GM12875 (cell line): ENCODE results near the gene EMILIN1.
A peak's percentile ranks its signal among the peaks of the same experiment; 100 is the strongest.

ENCODE experiments used
- H3K4me3 ChIP-seq: one replicate; pipeline ENCODE4 v1.5.1; 2011; ENCODE audit warnings: low read depth, low read length, control low read depth
- CTCF ChIP-seq: IDR thresholded peaks from 2 replicates; pipeline ENCODE4 v1.5.1; 2011; ENCODE audit warnings: low read depth, mild to moderate bottlenecking, control low read depth, inconsistent platforms, low read length, moderate library complexity, borderline replicate concordance; ENCODE audit not compliant: insufficient read depth

The EMILIN1 gene

GRCh38 chr2:27039426-27039825 lies 39.0 kb upstream of the EMILIN1 start:
- H3K4me3 ChIP-seq: no peak overlapping the region
- TF ChIP-seq CTCF: no peak

DNA sequence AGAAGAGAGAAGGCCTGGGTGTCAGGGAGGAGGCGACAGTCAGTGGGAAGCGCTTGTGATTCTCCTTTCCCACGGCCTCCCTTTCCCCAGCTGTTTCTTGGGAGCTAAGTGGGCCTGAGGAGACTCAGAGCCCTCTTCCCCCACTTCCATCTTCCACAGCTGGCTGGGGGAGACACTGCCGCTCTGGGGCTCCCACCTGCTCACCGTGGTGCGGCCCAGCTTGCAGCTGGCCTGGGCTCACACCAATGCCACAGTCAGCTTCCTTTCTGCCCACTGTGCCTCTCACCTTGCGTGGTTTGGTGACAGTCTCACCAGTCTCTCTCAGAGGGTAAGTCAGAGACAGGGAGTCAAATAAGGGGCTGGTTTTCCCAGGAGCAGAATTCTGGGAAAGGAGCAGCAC lies 38.5 kb upstream of the EMILIN1 start:
- no peak for TF ChIP-seq CTCF

DNA sequence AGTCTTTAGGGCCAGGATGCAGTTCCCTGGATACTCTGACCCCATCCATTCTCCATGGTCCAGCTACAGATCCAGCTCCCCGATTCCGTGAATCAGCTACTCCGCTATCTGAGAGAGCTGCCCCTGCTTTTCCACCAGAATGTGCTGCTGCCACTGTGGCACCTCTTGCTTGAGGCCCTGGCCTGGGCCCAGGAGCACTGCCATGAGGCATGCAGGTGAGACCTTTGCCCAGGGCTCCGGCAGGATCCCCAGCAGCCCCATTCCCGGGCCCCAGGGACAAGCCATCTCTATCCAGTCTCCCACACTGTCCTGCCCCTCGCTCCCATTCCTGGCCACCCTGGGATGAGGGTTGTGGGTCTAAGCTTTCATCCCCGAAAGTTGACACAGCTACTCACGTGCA lies 38.1 kb upstream of the EMILIN1 start:
- no peak for TF ChIP-seq CTCF
- H3K4me3 ChIP-seq: no peak overlapping the region

More for the DNA sequence above, 38.5 kb upstream of the EMILIN1 start:
- H3K4me3 ChIP-seq: no peak overlapping the region

- H3K4me3 ChIP-seq: no peak overlapping the region
- no peak for TF ChIP-seq CTCF
Measured at GRCh38 chr2:27041752-27042151, 36.7 kb upstream of the EMILIN1 start.

- TF ChIP-seq CTCF: no peak
- no peak overlapping the region for H3K4me3 ChIP-seq
Measured at GRCh38 chr2:27042159-27042661, 36.2 kb upstream of the EMILIN1 start.

DNA sequence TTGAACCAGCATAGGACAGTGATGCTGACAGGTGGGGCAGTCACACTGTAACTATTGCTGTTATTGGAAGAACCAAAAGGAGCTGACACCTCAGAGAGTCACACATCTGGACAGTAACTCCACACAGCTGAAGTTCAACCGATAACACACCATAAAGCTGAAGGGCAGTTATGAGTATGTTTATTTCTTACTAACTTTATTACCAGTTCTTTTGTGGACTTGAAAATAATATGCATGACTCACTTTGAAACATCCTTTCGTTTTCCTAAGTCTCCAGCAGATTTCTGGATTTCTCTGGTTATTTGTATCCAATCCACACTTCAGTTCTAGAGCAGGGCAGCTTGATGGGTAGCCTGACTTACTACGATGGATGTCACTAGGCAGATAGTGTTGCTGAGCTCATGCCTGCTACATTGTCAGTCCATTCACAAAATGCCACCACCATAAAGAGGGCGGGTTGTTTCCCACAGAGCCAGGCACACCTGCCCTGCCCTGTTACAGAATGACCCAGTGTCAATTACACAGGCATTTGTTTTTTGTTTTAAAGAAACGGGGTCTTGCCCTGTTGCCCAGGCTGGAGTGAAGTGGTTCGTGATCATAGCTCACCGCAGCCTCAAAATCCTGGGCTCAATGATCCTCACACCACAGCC lies 35.3 kb upstream of the EMILIN1 start:
- H3K4me3 ChIP-seq: no peak overlapping the region
- TF ChIP-seq CTCF: no peak

DNA sequence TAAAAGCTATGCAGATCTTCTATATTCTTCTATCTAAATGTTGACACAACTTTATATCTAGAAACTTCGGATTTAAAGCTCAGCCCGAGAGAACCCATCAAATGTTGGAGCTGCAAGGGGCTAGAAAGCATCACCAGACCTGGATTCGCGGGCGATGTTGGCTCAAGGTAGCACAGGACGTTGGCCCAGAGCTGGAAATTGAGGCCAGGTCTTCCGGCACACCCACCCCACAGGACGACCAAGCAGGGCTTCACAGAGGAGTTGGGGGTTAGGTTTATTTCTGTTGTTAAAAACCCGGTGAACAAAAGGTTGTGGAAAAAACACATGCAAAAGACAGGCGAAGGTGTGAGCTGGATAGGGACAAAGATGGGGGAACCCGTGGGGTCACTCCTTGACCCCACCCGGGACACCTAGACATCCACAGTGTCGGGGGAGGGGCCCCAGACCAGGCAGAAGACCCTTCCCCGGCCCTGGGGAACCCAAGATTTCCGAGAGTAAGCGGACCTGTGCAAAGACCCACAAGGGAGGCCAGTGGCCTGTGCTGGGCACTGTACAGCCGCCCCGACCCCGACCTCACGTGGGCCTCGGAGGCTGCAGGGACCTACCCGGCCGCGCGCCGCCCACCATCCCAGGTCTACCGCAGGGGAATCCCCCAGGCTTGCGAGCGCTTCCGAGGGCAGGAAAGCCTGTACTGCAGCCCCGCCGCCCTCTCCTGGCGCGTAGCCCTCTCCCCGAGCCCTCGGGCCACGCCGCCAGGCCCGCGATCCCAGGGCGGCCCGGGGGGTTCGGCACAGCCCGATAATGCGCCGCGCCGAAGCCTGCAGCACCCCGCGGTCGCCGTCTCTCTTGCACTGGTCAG lies 28.8 kb upstream of the EMILIN1 start:
- TF ChIP-seq CTCF: no peak
- H3K4me3 ChIP-seq: peak overlapping the region; percentile 65
